ENCODE results near the gene ABHD8.
A peak's percentile ranks its signal among the peaks of the same experiment; 100 is the strongest.

Gene ABHD8

DNA sequence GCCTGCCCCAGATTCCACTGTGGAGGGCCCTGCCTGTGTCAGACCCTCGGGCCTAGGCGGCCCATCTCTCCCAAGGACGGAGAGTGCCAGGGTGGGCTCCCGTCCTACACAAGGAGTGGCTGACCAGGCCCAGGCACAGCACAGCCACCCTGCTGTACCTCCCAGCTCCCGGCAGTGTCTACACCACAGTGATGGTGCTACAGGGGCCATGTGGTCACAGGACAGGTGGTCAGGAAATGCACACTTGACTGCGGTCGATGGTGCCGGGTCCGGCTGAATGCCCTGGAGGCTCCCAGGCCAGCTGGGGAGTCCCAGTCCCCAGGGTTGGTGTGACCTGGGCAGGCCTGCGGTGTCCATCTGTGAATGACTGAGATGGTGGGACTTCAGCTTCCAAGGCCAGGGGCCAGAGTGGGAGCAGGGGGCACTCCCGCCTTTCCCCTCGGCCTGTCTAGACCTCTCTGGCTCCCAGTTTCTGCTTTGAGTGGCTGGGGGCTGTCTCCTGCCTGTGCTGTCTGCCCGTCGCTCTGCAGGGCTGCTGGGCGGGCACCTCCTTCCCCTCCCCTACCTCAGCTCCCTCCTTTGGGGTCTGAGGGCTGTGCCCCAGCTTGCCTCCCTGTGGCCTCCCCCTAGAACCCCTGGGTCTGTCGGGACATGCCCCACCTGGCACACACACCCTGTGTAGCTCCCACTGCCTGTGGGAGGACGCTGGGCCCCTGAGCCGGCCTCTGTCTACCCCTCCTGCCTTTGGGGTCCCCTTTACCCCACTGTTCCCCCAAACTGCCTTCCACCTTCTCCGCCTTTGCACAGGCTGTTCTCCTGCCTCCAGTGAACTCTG, 18.6 kb upstream of the ABHD8 start:
- no peak overlapping the region for H3K4me3 ChIP-seq (ENCODE audit: control insufficient read depth, low read depth, low read length)
- TF ChIP-seq, protein P1, sequence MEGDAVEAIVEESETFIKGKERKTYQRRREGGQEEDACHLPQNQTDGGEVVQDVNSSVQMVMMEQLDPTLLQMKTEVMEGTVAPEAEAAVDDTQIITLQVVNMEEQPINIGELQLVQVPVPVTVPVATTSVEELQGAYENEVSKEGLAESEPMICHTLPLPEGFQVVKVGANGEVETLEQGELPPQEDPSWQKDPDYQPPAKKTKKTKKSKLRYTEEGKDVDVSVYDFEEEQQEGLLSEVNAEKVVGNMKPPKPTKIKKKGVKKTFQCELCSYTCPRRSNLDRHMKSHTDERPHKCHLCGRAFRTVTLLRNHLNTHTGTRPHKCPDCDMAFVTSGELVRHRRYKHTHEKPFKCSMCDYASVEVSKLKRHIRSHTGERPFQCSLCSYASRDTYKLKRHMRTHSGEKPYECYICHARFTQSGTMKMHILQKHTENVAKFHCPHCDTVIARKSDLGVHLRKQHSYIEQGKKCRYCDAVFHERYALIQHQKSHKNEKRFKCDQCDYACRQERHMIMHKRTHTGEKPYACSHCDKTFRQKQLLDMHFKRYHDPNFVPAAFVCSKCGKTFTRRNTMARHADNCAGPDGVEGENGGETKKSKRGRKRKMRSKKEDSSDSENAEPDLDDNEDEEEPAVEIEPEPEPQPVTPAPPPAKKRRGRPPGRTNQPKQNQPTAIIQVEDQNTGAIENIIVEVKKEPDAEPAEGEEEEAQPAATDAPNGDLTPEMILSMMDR (IDR thresholded peaks at IDR 0.05; ENCODE audit: control insufficient read depth, insufficient read depth, low read depth, low read length, missing control alignments), result no peak
- no peak for DNase-seq (ENCODE audit: low read depth)

DNA sequence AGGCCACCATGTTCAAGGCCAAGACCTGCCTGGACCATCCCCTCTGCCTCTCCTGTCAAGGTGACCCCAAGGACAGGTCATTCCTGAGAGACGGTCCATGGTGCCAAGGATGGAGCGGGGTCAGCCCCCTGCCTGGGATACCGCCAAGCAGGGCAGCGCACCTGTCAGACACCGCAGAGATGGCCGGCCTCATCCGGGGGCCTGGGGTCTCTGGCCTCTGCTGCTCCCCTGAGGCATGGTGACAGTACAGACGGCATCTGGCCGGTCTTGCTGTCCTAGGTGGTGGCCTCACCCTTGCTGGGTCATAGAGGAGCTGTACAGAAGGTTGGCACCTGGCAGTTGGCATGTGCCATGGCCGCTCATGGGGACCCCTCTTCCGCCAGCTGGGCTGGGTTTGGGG, 17.2 kb upstream of the ABHD8 start:
- DNase-seq (ENCODE audit: low read depth), result no peak
- no peak overlapping the region for H3K4me3 ChIP-seq (ENCODE audit: control insufficient read depth, low read depth, low read length)
- TF ChIP-seq, protein P1 (IDR thresholded peaks at IDR 0.05; ENCODE audit: control insufficient read depth, insufficient read depth, low read depth, low read length, missing control alignments), result no peak

DNA sequence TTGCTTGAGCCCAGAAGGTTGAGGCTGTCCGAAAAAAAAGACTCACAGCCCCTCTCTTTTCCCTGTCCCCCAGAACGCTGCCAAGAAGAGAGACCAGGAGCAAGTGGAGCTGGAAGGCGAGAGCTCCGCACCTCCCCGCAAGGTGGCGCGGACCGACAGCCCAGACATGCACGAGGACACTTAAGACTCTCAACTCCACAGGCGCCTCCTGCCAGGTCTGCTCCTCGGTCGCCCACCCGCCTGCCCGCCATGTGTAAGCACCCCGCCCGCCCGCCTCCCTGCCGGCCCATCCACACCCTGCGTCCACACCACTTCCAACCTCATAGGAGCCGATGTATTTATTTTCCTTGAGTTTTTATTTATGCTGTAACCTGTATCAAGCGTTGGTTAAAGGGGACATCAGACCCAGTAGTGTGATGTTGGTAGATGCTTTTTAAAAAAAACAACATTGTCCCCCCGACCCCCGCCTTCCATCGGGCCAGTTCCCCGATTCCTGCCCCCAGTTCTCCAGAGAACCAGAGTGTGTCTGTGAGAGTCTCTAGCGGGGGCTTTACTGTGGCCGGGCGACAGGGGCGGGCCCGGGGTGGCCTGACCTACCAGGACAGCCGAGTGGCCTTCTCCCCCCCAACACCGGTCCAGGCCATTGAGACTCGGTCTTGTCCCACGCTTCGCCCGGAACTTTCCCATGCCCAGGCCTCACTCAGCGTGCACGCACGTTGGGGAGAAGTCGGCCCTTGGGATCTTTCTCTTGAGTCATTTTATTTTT, 16.4 kb upstream of the ABHD8 start:
- no peak for DNase-seq (ENCODE audit: low read depth)
- H3K4me3 ChIP-seq (ENCODE audit: control insufficient read depth, low read depth, low read length), result no peak overlapping the region
- TF ChIP-seq, protein P1 (IDR thresholded peaks at IDR 0.05; ENCODE audit: control insufficient read depth, insufficient read depth, low read depth, low read length, missing control alignments), result no peak

DNA sequence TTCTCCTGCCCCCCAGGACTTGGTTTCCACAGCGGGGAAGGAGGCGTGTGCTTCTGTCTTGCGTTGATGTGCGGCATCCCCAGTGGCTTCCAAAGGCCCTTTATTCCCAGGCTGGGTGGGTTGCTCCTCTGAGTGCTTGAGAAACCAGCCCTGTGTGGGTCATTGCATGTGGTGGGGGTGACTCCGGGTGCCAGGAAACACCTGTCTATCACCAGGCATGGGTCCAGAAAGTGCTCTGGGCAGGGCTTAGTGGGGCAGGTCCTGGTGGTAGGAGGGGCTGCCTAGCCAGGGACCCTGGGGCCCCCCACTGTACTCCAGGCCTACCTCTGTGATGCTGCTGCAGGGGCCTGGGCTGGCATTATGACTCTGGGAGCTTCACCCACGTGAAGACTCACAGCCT, 15.7 kb upstream of the ABHD8 start:
- no peak for DNase-seq (ENCODE audit: low read depth)
- TF ChIP-seq, protein P1 (IDR thresholded peaks at IDR 0.05; ENCODE audit: control insufficient read depth, insufficient read depth, low read depth, low read length, missing control alignments), result no peak

DNA sequence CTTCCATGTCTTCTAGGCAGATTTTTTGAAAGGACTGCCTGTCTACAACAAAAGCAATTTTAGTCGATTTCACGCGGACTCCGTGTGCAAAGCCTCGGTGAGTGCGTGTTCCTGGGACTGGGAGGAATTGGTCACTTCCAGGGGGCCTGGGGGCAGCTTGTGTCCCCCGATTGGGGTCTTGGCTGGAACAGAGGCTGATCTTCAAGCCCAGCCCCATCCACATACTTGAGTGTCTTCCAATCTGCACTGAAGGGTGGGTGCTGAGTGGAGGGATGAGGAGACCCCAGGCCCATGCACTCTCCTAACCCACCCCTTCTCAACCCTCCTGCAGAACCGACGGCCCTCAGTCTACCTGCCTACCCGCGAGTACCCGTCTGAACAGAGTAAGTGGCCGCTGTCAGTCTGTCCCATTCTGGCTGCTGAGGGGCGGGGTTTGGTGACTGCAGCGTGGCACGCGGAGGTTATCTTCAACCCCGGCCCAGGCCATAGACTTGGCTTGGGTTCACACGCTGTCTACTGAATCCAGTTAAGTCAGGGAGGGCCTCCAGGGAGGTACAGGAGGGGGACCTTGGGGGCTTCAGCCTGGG, 10.9 kb upstream of the ABHD8 start:
- TF ChIP-seq, protein P1 (IDR thresholded peaks at IDR 0.05; ENCODE audit: control insufficient read depth, insufficient read depth, low read depth, low read length, missing control alignments), result no peak
- no peak for DNase-seq (ENCODE audit: low read depth)
- no peak overlapping the region for H3K4me3 ChIP-seq (ENCODE audit: control insufficient read depth, low read depth, low read length)

More for the DNA sequence above, 15.7 kb upstream of the ABHD8 start:
- no peak overlapping the region for H3K4me3 ChIP-seq (ENCODE audit: control insufficient read depth, low read depth, low read length)

DNA sequence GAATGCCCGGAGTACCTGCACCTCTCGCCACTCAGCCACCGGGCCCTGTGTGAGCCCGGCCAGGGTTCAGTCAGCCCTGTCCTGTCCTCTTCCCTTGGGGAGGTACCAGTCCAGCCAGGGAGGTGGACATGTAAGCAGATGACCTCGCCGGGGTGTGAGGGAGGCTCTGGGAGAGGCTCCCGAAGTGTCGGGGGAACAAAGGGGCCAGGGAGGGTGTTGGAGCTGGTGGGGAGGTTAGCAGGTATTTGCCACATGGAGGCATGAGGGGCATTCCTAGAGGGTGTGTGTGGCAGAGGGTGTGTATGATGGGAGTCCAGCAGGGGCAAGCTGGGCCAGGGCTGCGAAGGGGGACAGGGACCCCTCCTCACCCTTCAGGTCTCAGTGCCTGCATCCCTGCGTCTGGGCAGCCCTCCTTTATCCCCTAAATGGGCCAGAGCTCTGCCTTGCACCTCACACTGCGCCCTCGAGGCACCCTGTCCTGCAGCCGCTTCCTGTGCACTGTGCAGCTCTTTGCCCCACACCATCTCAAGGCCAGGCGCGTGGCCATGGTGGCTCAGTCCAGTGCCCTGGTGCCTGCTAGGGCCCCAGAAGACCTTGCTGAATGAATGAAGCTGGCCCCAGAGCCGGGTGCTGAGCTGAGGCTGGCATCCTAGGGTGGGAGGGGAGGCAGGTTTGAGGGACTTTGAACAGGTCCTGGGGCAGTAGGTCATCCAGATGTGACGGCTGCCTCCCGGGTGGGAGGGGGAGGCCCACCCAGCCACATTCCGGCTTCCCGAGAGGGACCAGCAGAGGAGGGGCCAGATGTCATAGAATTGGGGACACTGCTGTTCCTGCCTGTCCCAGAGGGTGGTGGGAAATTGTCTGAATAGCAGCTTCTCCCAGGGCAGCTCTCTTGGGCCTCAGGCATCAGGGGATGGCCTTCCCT, 9.2 kb upstream of the ABHD8 start:
- H3K4me3 ChIP-seq (ENCODE audit: control insufficient read depth, low read depth, low read length), result peak overlapping the region; percentile 19
- TF ChIP-seq, protein P1 (IDR thresholded peaks at IDR 0.05; ENCODE audit: control insufficient read depth, insufficient read depth, low read depth, low read length, missing control alignments), result no peak
- no peak for DNase-seq (ENCODE audit: low read depth)

Data from AG09309 (cell line).